Neural cell (in vitro differentiated cells): ENCODE data around the gene TACC2. TPM values are rescaled to one million over a fixed set of nuclear protein-coding genes. Genes with fewer than 3 reads are reported as not detected.

Experiments
- H2AFZ ChIP-seq: fragments of 200-600, 300-800 bp; sonication (generic), shearing (Covaris generic); 2 replicates; pipeline ENCODE4 v1.6.0; 2014; ENCODE audit warnings: low read depth, mild to moderate bottlenecking, antibody characterized with exemption, low read length, moderate library complexity
- H3F3A ChIP-seq: fragments of 200-600 bp; shearing (Covaris generic); 2 replicates; pipeline ENCODE4 v1.6.1; 2016; ENCODE audit warnings: mild to moderate bottlenecking, moderate library complexity, mixed read lengths, antibody characterized with exemption, low read length; ENCODE audit not compliant: insufficient read depth, poor library complexity, severe bottlenecking
- H3K27ac ChIP-seq: fragments of 200-600, 300-800 bp; sonication (generic), shearing (Covaris generic); 2 replicates; pipeline ENCODE4 v1.5.1; 2014; ENCODE audit warnings: mild to moderate bottlenecking, low read length, moderate library complexity
- H3K27me3 ChIP-seq: fragments of 300-800, 200-600 bp; sonication (generic), shearing (Covaris generic); 2 replicates; pipeline ENCODE4 v1.6.0; 2014; ENCODE audit warnings: mild to moderate bottlenecking, low read depth, low read length, moderate library complexity; ENCODE audit not compliant: insufficient read depth
- H3K36me3 ChIP-seq: fragments of 300-800, 200-600 bp; sonication (generic), shearing (Covaris generic); 2 replicates; pipeline ENCODE4 v1.5.1; 2014; ENCODE audit warnings: mild to moderate bottlenecking, antibody characterized with exemption, low read length, moderate library complexity; ENCODE audit not compliant: insufficient read depth
- H3K4me2 ChIP-seq: fragments of 300-800, 200-600 bp; sonication (generic), shearing (Covaris generic); 2 replicates; pipeline ENCODE4 v1.6.0; 2014; ENCODE audit warnings: mild to moderate bottlenecking, low read length
- H3K4me3 ChIP-seq: fragments of 300-800, 200-600 bp; sonication (generic), shearing (Covaris generic); 2 replicates; pipeline ENCODE4 v1.5.1; 2014; ENCODE audit warnings: mild to moderate bottlenecking, low read length, moderate library complexity
- H3K79me2 ChIP-seq: fragments of 200-600 bp; shearing (Covaris generic); replicated peaks from 2 replicates; pipeline ENCODE4 v1.6.0; 2014; ENCODE audit warnings: mild to moderate bottlenecking, low read length, moderate library complexity; ENCODE audit not compliant: insufficient read depth
- H3K9ac ChIP-seq: fragments of 300-800, 200-600 bp; sonication (generic), shearing (Covaris generic); 2 replicates; pipeline ENCODE4 v1.6.1; 2016; ENCODE audit warnings: mild to moderate bottlenecking, low read length, mixed read lengths
- H3K9me2 ChIP-seq: fragments of 200-600 bp; shearing (Covaris generic); 2 replicates; pipeline ENCODE4 v1.6.1; 2016; ENCODE audit warnings: mild to moderate bottlenecking, low read length, mixed read lengths; ENCODE audit not compliant: insufficient read depth
- H3K9me3 ChIP-seq: fragments of 200-600, 300-800 bp; sonication (generic), shearing (Covaris generic); 2 replicates; pipeline ENCODE4 v1.6.1; 2016; ENCODE audit warnings: mild to moderate bottlenecking, mixed run types, low read length, moderate library complexity, mixed read lengths
- H4K20me1 ChIP-seq: fragments of 200-600 bp; shearing (Covaris generic); 2 replicates; pipeline ENCODE4 v1.6.1; 2016; ENCODE audit warnings: mild to moderate bottlenecking, mixed run types; ENCODE audit not compliant: insufficient read depth
- EP300 ChIP-seq: fragments of 450-650 bp; conservative IDR thresholded peaks from 2 replicates; pipeline ENCODE4 v1.6.1; 2014; ENCODE audit warnings: antibody characterized with exemption, mild to moderate bottlenecking, moderate library complexity; ENCODE audit not compliant: poor library complexity, severe bottlenecking
- EZH2 ChIP-seq: fragments of 200-600, 300-800 bp; shearing (Covaris generic), sonication (generic); IDR thresholded peaks from 2 replicates; pipeline ENCODE4 v1.6.1; 2014; ENCODE audit warnings: antibody characterized with exemption, low read length, borderline replicate concordance, mild to moderate bottlenecking; ENCODE audit not compliant: insufficient read depth, poor library complexity, severe bottlenecking
- MXI1 ChIP-seq: fragments of 450-650 bp; conservative IDR thresholded peaks from 2 replicates; pipeline ENCODE4 v1.6.1; 2014; ENCODE audit warnings: antibody characterized with exemption, mild to moderate bottlenecking; ENCODE audit not compliant: poor library complexity, severe bottlenecking
- POLR2AphosphoS5 ChIP-seq: IDR thresholded peaks from 2 replicates; pipeline ENCODE4 v1.6.1; 2012
- RAD21 ChIP-seq: fragments of 450-650 bp; conservative IDR thresholded peaks from 2 replicates; pipeline ENCODE4 v1.6.1; 2014; ENCODE audit warnings: antibody characterized with exemption, mild to moderate bottlenecking, moderate library complexity
- SMC3 ChIP-seq: fragments of 450-650 bp; conservative IDR thresholded peaks from 2 replicates; pipeline ENCODE4 v1.6.1; 2014; ENCODE audit warnings: antibody characterized with exemption, mild to moderate bottlenecking, moderate library complexity; ENCODE audit not compliant: poor library complexity
- TAF1 ChIP-seq: IDR thresholded peaks from 2 replicates; pipeline ENCODE4 v1.6.1; 2012; ENCODE audit warnings: low read depth
- polyA plus RNA-seq: library from polyadenylated mRNA; depleted of rRNA; stranded (reverse); fragments of >200 nt; gene quantifications from 2 replicates; pipeline ENCODE4 v1.2.3, GENCODE V29; 2014
- TF ChIP-seq, protein P1 (sequence below): fragments of 450-650 bp; IDR thresholded peaks from 2 replicates; pipeline ENCODE4 v1.5.1; 2014; ENCODE audit warnings: antibody characterized with exemption, mild to moderate bottlenecking, moderate library complexity; ENCODE audit not compliant: poor library complexity, severe bottlenecking
- TF ChIP-seq, protein P2 (sequence below): IDR thresholded peaks from 2 replicates; pipeline ENCODE4 v1.6.1; 2012; ENCODE audit warnings: borderline replicate concordance

TACC2 gene
- polyA plus RNA-seq, 1 donor from 2014 or later, result 17.6 TPM

DNA sequence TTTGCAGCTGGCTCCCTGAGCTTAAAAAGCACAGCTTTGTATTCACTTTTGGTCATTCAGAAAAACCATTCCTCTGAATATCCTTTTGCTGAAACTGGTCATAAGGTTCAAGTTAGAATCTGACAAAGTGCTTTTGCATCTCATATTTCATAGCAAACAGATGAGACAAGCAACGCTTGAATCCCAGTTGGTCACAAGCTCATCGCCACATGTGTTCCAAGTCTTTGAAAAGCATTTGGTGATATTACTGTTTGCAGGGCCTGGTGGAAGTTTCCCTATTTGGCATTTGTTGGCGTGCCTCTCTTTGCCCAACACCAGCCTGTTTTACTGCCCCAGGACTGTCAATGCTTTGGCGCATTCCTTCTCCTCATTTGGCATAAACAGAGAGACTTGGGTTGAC lies 10.3 kb downstream of the TACC2 start:
- Histone ChIP-seq H4K20me1 (no peaks in the 10 kb centered on the region), H3K9ac (no peak overlapping the region), H3K27ac (no peak overlapping the region), H3K9me2 (no peaks in the 10 kb centered on the region), H3K79me2 (no peaks in the 10 kb centered on the region), H2AFZ (no peak overlapping the region), H3F3A (no peaks in the 10 kb centered on the region), H3K9me3 (peaks cover 6% of the 10 kb centered on the region), H3K27me3 (no peaks in the 10 kb centered on the region), H3K36me3 (no peaks in the 10 kb centered on the region), H3K4me3 (no peak overlapping the region), H3K4me2 (no peak overlapping the region)
- TF ChIP-seq MXI1 (no peak), EP300 (no peak), RAD21 (no peak), EZH2 (no peak), POLR2AphosphoS5 (no peak), SMC3 (no peak), TAF1 (no peak)
- TF ChIP-seq, protein P1, sequence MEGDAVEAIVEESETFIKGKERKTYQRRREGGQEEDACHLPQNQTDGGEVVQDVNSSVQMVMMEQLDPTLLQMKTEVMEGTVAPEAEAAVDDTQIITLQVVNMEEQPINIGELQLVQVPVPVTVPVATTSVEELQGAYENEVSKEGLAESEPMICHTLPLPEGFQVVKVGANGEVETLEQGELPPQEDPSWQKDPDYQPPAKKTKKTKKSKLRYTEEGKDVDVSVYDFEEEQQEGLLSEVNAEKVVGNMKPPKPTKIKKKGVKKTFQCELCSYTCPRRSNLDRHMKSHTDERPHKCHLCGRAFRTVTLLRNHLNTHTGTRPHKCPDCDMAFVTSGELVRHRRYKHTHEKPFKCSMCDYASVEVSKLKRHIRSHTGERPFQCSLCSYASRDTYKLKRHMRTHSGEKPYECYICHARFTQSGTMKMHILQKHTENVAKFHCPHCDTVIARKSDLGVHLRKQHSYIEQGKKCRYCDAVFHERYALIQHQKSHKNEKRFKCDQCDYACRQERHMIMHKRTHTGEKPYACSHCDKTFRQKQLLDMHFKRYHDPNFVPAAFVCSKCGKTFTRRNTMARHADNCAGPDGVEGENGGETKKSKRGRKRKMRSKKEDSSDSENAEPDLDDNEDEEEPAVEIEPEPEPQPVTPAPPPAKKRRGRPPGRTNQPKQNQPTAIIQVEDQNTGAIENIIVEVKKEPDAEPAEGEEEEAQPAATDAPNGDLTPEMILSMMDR, result no peak
- TF ChIP-seq, protein P2, sequence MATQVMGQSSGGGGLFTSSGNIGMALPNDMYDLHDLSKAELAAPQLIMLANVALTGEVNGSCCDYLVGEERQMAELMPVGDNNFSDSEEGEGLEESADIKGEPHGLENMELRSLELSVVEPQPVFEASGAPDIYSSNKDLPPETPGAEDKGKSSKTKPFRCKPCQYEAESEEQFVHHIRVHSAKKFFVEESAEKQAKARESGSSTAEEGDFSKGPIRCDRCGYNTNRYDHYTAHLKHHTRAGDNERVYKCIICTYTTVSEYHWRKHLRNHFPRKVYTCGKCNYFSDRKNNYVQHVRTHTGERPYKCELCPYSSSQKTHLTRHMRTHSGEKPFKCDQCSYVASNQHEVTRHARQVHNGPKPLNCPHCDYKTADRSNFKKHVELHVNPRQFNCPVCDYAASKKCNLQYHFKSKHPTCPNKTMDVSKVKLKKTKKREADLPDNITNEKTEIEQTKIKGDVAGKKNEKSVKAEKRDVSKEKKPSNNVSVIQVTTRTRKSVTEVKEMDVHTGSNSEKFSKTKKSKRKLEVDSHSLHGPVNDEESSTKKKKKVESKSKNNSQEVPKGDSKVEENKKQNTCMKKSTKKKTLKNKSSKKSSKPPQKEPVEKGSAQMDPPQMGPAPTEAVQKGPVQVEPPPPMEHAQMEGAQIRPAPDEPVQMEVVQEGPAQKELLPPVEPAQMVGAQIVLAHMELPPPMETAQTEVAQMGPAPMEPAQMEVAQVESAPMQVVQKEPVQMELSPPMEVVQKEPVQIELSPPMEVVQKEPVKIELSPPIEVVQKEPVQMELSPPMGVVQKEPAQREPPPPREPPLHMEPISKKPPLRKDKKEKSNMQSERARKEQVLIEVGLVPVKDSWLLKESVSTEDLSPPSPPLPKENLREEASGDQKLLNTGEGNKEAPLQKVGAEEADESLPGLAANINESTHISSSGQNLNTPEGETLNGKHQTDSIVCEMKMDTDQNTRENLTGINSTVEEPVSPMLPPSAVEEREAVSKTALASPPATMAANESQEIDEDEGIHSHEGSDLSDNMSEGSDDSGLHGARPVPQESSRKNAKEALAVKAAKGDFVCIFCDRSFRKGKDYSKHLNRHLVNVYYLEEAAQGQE, result no peak

DNA sequence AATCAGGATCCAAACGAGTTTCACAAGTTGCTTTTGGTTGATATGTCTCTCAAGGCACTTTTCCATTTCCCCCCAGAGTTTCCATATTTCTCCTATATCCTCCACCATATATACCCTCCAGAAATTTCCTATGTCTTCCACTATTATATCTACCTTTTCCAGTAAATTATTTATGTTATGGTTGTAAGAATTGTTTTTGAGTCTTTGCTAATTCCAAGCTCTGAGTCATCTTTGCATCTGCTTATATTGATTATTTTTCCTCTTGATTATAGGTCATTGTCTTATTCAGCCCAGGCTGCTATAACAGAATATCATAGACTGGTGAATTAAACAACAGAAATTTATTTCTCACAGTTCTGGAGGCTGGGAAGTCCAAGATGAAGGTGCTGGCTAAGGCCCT lies 12.7 kb downstream of the TACC2 start:
- Histone ChIP-seq H3K4me3 (no peak overlapping the region), H3K27me3 (no peaks in the 10 kb centered on the region), H3K9me2 (no peaks in the 10 kb centered on the region), H3K4me2 (no peak overlapping the region), H3K36me3 (no peaks in the 10 kb centered on the region), H3K9me3 (peaks cover 6% of the 10 kb centered on the region), H3K27ac (no peak overlapping the region), H2AFZ (no peak overlapping the region), H3K79me2 (no peaks in the 10 kb centered on the region), H3F3A (no peaks in the 10 kb centered on the region), H3K9ac (no peak overlapping the region), H4K20me1 (no peaks in the 10 kb centered on the region)
- TF ChIP-seq, protein P2, result no peak
- TF ChIP-seq RAD21 (no peak), EP300 (no peak), MXI1 (no peak), EZH2 (no peak), TAF1 (no peak), POLR2AphosphoS5 (no peak), SMC3 (no peak)
